ENCODE data around the gene EPHA2. TPM values are rescaled to one million over a fixed set of nuclear protein-coding genes. Genes with fewer than 3 reads are reported as not detected.

EPHA2 gene
- total RNA-seq, 1 experiment from 2014 or later: 130 TPM

GRCh38 chr1:16149146-16149545 lies 6.7 kb downstream of the EPHA2 start:
- Mint-ChIP-seq H3K9me3 (ENCODE audit: low read depth, unreplicated experiment) (no peaks in the 10 kb centered on the region), H3K36me3 (ENCODE audit: insufficient read depth, unreplicated experiment) (peaks cover 99% of the 10 kb centered on the region), H3K27ac (ENCODE audit: unreplicated experiment) (peak overlapping the region; percentile 50), H3K27me3 (ENCODE audit: unreplicated experiment) (no peaks in the 10 kb centered on the region), H3K4me1 (ENCODE audit: low read depth, unreplicated experiment) (peaks cover 29% of the 10 kb centered on the region), H3K4me3 (ENCODE audit: low read depth, unreplicated experiment) (no peak overlapping the region)
- no TSS peak for BruUV-seq (replicated peaks)
- intact Hi-C loops (cut with micrococcal nuclease; ENCODE audit: unreplicated experiment): no loop called here
- DNase-seq: no peak
- CTCF ChIA-PET: no interaction called here
- TF ChIP-seq, protein P1, sequence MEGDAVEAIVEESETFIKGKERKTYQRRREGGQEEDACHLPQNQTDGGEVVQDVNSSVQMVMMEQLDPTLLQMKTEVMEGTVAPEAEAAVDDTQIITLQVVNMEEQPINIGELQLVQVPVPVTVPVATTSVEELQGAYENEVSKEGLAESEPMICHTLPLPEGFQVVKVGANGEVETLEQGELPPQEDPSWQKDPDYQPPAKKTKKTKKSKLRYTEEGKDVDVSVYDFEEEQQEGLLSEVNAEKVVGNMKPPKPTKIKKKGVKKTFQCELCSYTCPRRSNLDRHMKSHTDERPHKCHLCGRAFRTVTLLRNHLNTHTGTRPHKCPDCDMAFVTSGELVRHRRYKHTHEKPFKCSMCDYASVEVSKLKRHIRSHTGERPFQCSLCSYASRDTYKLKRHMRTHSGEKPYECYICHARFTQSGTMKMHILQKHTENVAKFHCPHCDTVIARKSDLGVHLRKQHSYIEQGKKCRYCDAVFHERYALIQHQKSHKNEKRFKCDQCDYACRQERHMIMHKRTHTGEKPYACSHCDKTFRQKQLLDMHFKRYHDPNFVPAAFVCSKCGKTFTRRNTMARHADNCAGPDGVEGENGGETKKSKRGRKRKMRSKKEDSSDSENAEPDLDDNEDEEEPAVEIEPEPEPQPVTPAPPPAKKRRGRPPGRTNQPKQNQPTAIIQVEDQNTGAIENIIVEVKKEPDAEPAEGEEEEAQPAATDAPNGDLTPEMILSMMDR (IDR thresholded peaks at IDR 0.05; ENCODE audit: unreplicated experiment): no peak

GRCh38 chr1:16148329-16149092 lies 7.4 kb downstream of the EPHA2 start:
- CTCF ChIA-PET: no interaction called here
- intact Hi-C loops (cut with micrococcal nuclease; ENCODE audit: unreplicated experiment): no loop called here

DNA sequence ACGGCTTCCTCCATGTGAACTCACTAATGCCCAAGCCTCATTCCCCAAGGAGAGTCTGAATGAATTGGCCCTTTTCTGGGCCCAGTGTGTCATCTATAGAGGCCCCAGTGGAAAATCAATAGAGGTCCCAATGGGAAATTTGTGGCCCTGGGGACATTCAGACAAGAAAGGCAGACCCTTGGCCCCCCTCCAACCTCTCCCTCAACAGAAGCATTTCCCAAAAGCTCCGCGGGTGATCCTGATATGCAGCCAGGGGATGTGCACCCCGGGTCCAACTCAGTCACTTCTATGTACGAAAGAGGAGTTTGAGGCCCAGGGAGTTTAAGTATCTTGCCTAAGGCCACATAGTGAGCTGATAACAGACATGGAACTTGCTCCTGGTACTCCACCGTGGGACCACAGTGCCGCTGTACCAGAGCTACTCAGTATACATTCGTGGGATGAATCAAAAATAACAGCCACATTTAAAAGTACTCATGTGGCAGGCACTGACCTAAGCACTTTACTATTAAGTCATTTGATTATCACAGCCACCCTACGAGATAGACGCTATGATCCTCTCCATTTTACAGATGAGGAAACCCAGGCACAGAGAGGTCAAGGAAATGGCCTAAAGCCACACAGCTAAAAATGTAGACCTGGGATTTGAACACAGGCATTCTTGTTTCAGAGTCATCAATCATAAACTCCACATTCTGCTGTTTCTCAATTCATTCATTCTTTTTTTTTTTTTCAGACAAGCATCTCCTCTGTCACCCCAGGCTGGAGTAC lies 8.5 kb downstream of the EPHA2 start:
- H3K36me3 Mint-ChIP-seq (ENCODE audit: insufficient read depth, unreplicated experiment): peaks cover 99% of the 10 kb centered on the region
- peak overlapping the region; percentile 91 for H3K27ac Mint-ChIP-seq (ENCODE audit: unreplicated experiment)
- H3K9me3 Mint-ChIP-seq (ENCODE audit: low read depth, unreplicated experiment): no peaks in the 10 kb centered on the region
- CTCF ChIA-PET: interaction anchor here (0.7 to 1.2 kb wide), 2 partner anchors 10 to 42 kb away, joined by 3 read pairs; no protein-coding TSS in a partner anchor
- BruUV-seq (replicated peaks): no TSS peak
- TF ChIP-seq, protein P1 (IDR thresholded peaks at IDR 0.05; ENCODE audit: unreplicated experiment): no peak
- peak overlapping the region; percentile 71 for H3K4me3 Mint-ChIP-seq (ENCODE audit: low read depth, unreplicated experiment)
- no peaks in the 10 kb centered on the region for H3K27me3 Mint-ChIP-seq (ENCODE audit: unreplicated experiment)
- intact Hi-C loops (cut with micrococcal nuclease; ENCODE audit: unreplicated experiment): loop anchor here (2.0 kb wide), 1 partner anchor 25 kb away; no protein-coding TSS in a partner anchor
- H3K4me1 Mint-ChIP-seq (ENCODE audit: low read depth, unreplicated experiment): peaks cover 39% of the 10 kb centered on the region
- no peak for DNase-seq

More at GRCh38 chr1:16148329-16149092, 7.4 kb downstream of the EPHA2 start:
- Mint-ChIP-seq H3K9me3 (ENCODE audit: low read depth, unreplicated experiment) (no peaks in the 10 kb centered on the region), H3K4me3 (ENCODE audit: low read depth, unreplicated experiment) (peak overlapping the region; percentile 71), H3K4me1 (ENCODE audit: low read depth, unreplicated experiment) (peaks cover 29% of the 10 kb centered on the region), H3K27me3 (ENCODE audit: unreplicated experiment) (no peaks in the 10 kb centered on the region), H3K27ac (ENCODE audit: unreplicated experiment) (peak overlapping the region; percentile 50), H3K36me3 (ENCODE audit: insufficient read depth, unreplicated experiment) (peaks cover 99% of the 10 kb centered on the region)
- no peak for DNase-seq
- TF ChIP-seq, protein P1 (IDR thresholded peaks at IDR 0.05; ENCODE audit: unreplicated experiment): no peak
- no TSS peak for BruUV-seq (replicated peaks)

DNA sequence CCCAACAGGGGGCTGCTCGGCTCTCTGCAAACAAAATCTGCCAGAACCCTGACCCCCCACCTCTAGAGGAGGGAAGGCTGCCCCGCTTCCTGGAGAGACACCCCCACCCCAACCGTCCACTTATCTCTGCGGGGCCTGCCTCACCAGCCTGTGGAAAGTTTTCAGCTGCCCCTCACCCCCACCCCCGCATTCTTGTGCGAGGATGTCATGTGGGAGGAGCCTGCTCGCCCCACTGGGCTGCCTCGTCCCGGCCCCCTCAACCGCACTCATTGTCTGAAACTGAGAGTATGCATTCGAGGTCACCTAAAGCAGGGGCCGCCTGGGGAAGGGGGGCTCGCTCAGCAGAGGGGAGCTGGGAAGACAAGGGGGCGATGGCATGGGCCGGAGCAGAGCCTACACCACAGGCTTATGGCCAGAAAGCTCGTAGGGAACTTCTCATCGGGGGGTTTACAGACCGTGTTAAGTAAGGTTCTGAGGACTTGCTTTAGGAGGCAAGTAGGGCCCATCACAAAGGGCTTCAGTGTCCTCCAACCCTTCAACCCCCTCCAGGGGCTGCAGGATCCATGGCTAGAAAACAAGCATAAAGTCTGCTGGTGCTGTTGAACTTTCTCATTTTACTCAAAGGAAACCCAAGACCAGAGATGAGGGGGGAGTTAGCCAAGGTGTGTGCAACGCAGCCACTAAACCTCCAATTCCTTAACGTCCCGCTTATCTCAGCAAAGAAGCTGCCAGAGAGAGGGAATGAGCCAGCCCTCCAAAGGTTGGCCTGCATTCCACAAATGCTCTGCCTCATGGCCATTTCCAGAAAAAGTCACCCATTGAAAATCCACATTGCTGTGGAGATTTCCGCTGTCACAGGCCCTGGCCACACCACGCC lies 9.4 kb downstream of the EPHA2 start:
- BruUV-seq (replicated peaks): TSS peak; percentile 78
- TF ChIP-seq, protein P1 (IDR thresholded peaks at IDR 0.05; ENCODE audit: unreplicated experiment): no peak
- Mint-ChIP-seq H3K4me3 (ENCODE audit: low read depth, unreplicated experiment) (peak overlapping the region; percentile 71), H3K36me3 (ENCODE audit: insufficient read depth, unreplicated experiment) (peaks cover 99% of the 10 kb centered on the region), H3K4me1 (ENCODE audit: low read depth, unreplicated experiment) (peaks cover 48% of the 10 kb centered on the region), H3K27me3 (ENCODE audit: unreplicated experiment) (no peaks in the 10 kb centered on the region), H3K27ac (ENCODE audit: unreplicated experiment) (peak overlapping the region; percentile 91), H3K9me3 (ENCODE audit: low read depth, unreplicated experiment) (no peaks in the 10 kb centered on the region)
- peak; percentile 81 for DNase-seq
- intact Hi-C loops (cut with micrococcal nuclease; ENCODE audit: unreplicated experiment): loop anchor here (2.0 kb wide), 1 partner anchor 26 kb away; no protein-coding TSS in a partner anchor
- CTCF ChIA-PET: interaction anchor here (0.6 to 2.2 kb wide), 3 partner anchors 27 to 43 kb away, joined by 3 to 12 read pairs (median 6); no protein-coding TSS in a partner anchor
